CD4-positive, CD25-positive, alpha-beta regulatory T cell (primary cell): ENCODE results near the gene UNK. TPM values are rescaled to one million over a fixed set of nuclear protein-coding genes. Genes with fewer than 3 reads are reported as not detected.
A peak's percentile ranks its signal among the peaks of the same experiment; 100 is the strongest.
"Not testable (repeated sequence)": the region's sequence is repeated elsewhere in the genome, so short reads cannot be mapped to it uniquely, and the experiment has no call there.

Experiments used
- ATAC-seq, 2 donors: fragments of 150-1000 bp; cut with Tn5 transposase; one replicate each; pipeline ENCODE4 v1.10.0; 2021; ENCODE audit warnings: low read depth in 2 of 2, moderate number of reproducible peaks in 2 of 2, moderate library complexity in 1 of 2
- DNase-seq, 3 donors: peaks; one replicate each; pipeline versions ENCODE4 v3.0.0 to v3.0.0-alpha.2; 2012 to 2022; ENCODE audit warnings: mixed read lengths in 1 of 3
- H3K27ac ChIP-seq: one replicate; pipeline ENCODE4 v1.7.0; 2013; ENCODE audit warnings: mild to moderate bottlenecking, low read length; ENCODE audit not compliant: insufficient read depth, poor library complexity, severe bottlenecking
- H3K27me3 ChIP-seq: one replicate; pipeline ENCODE4 v1.7.0; 2013; ENCODE audit warnings: low read length; ENCODE audit not compliant: control insufficient read depth, insufficient read depth
- H3K36me3 ChIP-seq: one replicate; pipeline ENCODE4 v1.7.0; 2013; ENCODE audit warnings: mild to moderate bottlenecking, low read length, moderate library complexity; ENCODE audit not compliant: control insufficient read depth, insufficient read depth
- H3K4me1 ChIP-seq: 2 replicates; pipeline ENCODE4 v1.7.0; 2013; ENCODE audit warnings: mild to moderate bottlenecking, low read length; ENCODE audit not compliant: insufficient read depth, control insufficient read depth, poor library complexity, severe bottlenecking
- H3K4me3 ChIP-seq: one replicate; pipeline ENCODE4 v1.7.0; 2013; ENCODE audit warnings: low read depth, mild to moderate bottlenecking, low read length, moderate library complexity
- H3K9me3 ChIP-seq, 2 experiments: 1 replicate in 1 of 2; 2 replicates in 1 of 2; pipeline ENCODE4 v1.7.0; 2013; ENCODE audit warnings: low read length in 2 of 2, mild to moderate bottlenecking in 1 of 2, moderate library complexity in 1 of 2; ENCODE audit not compliant: control insufficient read depth in 2 of 2
- H3K27ac Mint-ChIP-seq, 3 donors: one replicate each; pipeline ENCODE4 v1.8.0; 2020 to 2022; ENCODE audit warnings: mild to moderate bottlenecking in 3 of 3, mixed read lengths in 3 of 3, moderate library complexity in 2 of 3
- H3K27me3 Mint-ChIP-seq: one replicate; pipeline ENCODE4 v1.8.0; 2022; ENCODE audit warnings: mild to moderate bottlenecking, mixed read lengths
- H3K36me3 Mint-ChIP-seq: one replicate; pipeline ENCODE4 v1.8.0; 2020; ENCODE audit warnings: mixed read lengths
- H3K4me1 Mint-ChIP-seq, 4 donors: one replicate each; pipeline ENCODE4 v1.8.0; 2020 to 2022; ENCODE audit warnings: mixed read lengths in 4 of 4, mild to moderate bottlenecking in 1 of 4
- H3K4me3 Mint-ChIP-seq, 4 donors: one replicate each; pipeline ENCODE4 v1.8.0; 2020 to 2022; ENCODE audit warnings: mild to moderate bottlenecking in 4 of 4, mixed read lengths in 4 of 4, moderate library complexity in 3 of 4
- H3K9me3 Mint-ChIP-seq, 7 donors: one replicate each; pipeline ENCODE4 v1.8.0; 2020 to 2022; ENCODE audit warnings: mixed read lengths in 7 of 7, mild to moderate bottlenecking in 3 of 7, moderate library complexity in 2 of 7
- polyA plus RNA-seq, 4 donors: library from polyadenylated mRNA; unstranded; fragments of 300-500 nt; fragmentation: Illumina TruSeq; gene quantifications; one replicate each; pipeline ENCODE4 v1.2.3, GENCODE V29; 2021
- total RNA-seq: library from RNA; stranded (reverse); gene quantifications from one replicate; pipeline ENCODE4 v1.2.3, GENCODE V29; 2022

UNK gene
- total and polyA plus RNA-seq, 5 donors from 2014 or later = 15.3 to 33.9 (median 24.2) TPM

DNA sequence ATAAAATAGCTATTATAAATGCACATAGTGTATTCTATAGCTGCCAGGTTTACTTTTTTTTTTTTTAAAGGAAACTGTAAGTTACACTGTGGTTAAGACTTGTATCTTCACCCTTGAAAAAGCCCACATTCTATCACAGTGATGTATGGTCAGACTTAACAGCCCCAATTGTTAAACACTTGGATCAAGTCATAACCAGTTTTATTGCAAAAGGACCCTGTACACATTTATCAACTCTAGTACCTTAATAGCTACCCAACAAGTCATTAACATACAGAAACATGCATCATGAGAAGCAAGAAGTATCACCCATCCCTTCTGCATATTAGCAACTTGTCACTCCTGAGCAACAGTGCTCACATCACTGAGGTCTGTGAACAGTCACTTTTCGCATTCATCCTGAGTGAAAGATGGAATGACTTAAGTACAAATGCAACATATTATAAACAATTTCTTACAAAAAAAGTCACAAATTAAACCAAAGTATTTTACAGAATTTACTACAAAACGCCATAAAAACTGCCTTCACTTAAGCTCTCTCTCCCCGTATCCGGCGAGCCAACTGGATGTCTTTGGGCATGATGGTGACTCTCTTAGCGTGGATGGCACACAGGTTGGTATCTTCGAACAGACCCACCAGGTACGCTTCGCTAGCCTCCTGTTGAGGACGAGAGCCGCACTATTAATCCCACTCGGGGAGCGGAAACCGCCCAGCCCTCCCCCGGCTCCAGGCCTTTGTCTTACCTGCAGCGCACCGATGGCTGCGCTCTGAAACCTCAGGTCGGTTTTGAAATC is 6.3 kb upstream of the UNK start:
- ATAC-seq, H3K9me3 ChIP-seq, H3K27me3 ChIP-seq, H3K27me3 Mint-ChIP-seq, H3K9me3 Mint-ChIP-seq: not testable (repeated sequence)
- Mint-ChIP-seq H3K36me3 (peaks cover 33% of the 10 kb centered on the region), H3K27ac (peak overlapping the region; percentile 85 to 95 (median 91)), H3K4me1 (peaks cover 24 to 51% (median 37%) of the 10 kb centered on the region in 4 donors), H3K4me3 (peak overlapping the region; percentile 95 to 98 (median 96))
- Histone ChIP-seq H3K36me3 (peaks cover 29% of the 10 kb centered on the region), H3K4me3 (peak overlapping the region; percentile 92), H3K4me1 (peaks cover 46% of the 10 kb centered on the region), H3K27ac (peak overlapping the region; percentile 99)
- DNase-seq = peak in 1 of 3 donors; percentile 62

DNA sequence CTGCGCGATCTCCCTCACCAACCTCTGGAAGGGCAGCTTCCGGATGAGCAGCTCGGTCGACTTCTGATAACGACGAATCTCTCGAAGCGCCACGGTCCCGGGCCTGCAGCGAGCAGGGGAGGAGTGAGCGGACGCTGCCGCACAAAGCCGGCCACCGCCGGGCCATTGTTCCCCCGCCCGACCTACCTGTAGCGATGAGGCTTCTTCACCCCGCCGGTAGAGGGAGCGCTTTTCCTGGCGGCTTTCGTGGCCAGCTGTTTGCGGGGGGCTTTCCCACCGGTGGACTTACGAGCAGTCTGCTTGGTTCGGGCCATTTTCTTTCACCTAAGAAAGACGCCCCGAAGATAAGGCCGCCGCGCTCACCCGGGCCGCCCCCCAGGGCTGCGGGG is 5.8 kb upstream of the UNK start:
- ATAC-seq (no peak), DNase-seq (peak; percentile 69 to 74 (median 69))
- peaks cover 33% of the 10 kb centered on the region for H3K36me3 Mint-ChIP-seq
- Histone ChIP-seq H3K36me3 (peaks cover 29% of the 10 kb centered on the region), H3K9me3 (no peaks in the 10 kb centered on the region), H3K4me3 (peak overlapping the region; percentile 92), H3K4me1 (peaks cover 52% of the 10 kb centered on the region), H3K27me3 (no peaks in the 10 kb centered on the region), H3K27ac (peak overlapping the region; percentile 99)
- H3K4me1 Mint-ChIP-seq = peaks cover 26 to 57% (median 40%) of the 10 kb centered on the region in 4 donors
- H3K27ac Mint-ChIP-seq = peak overlapping the region; percentile 85 to 95 (median 91)
- peak overlapping the region; percentile 95 to 98 (median 96) for H3K4me3 Mint-ChIP-seq
- H3K9me3 Mint-ChIP-seq = peaks cover 0 to 3% (median 2%) of the 10 kb centered on the region in 7 donors
- peaks cover 6% of the 10 kb centered on the region for H3K27me3 Mint-ChIP-seq

DNA sequence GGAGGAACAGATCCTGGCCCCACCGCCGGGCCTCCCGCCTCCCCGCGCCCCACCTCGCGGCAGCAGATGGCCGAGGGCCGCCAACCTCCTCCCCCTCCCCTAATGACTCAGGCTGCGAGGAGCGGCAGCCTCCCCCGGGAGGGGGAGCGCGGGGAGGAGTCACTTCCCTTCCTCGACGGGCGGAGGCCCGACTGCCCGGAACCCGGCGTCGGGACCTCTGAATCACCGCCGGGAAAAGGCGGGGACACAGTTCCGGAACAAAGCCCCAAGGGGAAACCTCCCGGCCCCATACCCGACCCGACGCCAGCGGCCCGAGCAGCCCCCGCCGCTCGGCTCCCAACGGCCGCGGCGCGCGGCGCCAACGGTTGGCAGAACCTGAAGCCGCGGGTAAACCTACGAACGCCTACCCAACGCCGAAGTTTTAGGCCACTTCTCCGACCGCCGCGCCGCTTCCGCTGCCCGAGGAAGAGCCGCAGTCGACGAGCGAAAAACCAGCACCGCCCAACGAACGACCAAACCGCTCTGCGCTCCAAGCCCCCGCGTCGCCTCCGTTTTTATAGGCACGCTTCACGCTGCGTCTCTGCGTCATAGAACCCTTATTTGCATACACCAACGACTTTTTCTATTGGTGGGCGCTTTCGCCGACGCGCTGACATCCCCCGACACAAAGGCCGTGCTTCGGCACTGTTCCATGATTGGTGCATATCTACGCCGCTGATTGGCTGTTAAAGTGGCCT is 5.2 kb upstream of the UNK start:
- H3K36me3 Mint-ChIP-seq = peaks cover 33% of the 10 kb centered on the region

DNA sequence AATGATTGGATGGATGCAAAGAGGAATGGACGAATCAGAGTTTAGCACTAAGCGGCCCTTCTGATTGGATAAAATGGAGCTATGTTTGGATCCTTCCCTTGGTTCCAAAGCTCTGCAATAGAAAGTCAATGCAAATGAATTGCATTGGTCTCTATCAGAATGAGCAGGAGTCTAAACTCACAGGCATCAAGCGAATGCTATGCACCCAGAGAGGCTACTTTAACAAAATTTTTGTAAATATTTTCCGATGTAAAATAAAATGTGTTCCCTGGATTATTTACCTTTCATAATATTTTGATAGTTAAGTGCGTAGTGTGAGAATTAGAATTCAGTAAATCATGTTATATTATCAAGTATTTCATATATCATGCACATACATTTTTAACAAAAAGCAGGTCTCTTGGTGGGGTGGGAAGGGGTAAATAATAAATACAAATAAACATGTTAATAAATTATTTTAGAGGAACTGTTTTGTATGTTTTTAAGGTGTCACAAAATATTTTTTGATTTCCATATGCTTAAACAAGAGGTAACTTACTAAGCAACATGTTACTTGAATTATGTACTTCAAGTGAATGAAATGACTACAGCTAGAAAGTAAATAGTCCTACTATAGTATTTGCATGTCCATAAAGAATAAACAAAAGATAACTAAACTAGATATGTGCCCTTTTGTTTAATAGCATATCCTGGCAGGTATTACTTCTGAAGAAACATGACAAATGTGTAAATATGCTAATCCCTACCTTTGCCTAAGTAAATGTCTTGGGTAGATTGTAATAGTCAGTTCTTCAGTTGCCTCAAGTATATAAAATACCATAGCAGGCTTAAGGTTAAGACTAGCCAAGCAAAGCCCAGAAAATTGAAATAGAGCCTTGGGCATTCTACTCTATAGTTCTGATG is 4.4 kb upstream of the UNK start:
- H3K27ac Mint-ChIP-seq = peak overlapping the region; percentile 98 to 99 (median 98)
- no peak for ATAC-seq
- H3K4me3 Mint-ChIP-seq = peak overlapping the region; percentile 93 to 98 (median 95)
- DNase-seq = no peak
- H3K9me3 Mint-ChIP-seq = peaks cover 0 to 3% (median 2%) of the 10 kb centered on the region in 7 donors
- H3K36me3 Mint-ChIP-seq = peaks cover 33% of the 10 kb centered on the region
- H3K27me3 Mint-ChIP-seq = peaks cover 10% of the 10 kb centered on the region
- H3K4me1 ChIP-seq = peaks cover 62% of the 10 kb centered on the region
- H3K4me3 ChIP-seq = peak overlapping the region; percentile 56
- no peaks in the 10 kb centered on the region for H3K27me3 ChIP-seq
- H3K27ac ChIP-seq = peak overlapping the region; percentile 99
- peaks cover 26 to 64% (median 45%) of the 10 kb centered on the region in 4 donors for H3K4me1 Mint-ChIP-seq
- peaks cover 29% of the 10 kb centered on the region for H3K36me3 ChIP-seq
- H3K9me3 ChIP-seq = no peaks in the 10 kb centered on the region

More for the DNA sequence above, 5.2 kb upstream of the UNK start:
- DNase-seq = peak; percentile 92 to 99 (median 97)
- H3K27ac Mint-ChIP-seq = peak overlapping the region; percentile 98 to 99 (median 98)
- peak; percentile 70 to 75 for ATAC-seq
- Histone ChIP-seq H3K36me3 (peaks cover 29% of the 10 kb centered on the region), H3K4me1 (peaks cover 58% of the 10 kb centered on the region), H3K9me3 (no peaks in the 10 kb centered on the region), H3K4me3 (peak overlapping the region; percentile 48), H3K27ac (peak overlapping the region; percentile 99), H3K27me3 (no peaks in the 10 kb centered on the region)
- peak overlapping the region; percentile 95 to 98 (median 96) for H3K4me3 Mint-ChIP-seq
- H3K4me1 Mint-ChIP-seq = peaks cover 26 to 62% (median 43%) of the 10 kb centered on the region in 4 donors
- H3K27me3 Mint-ChIP-seq = peaks cover 7% of the 10 kb centered on the region
- H3K9me3 Mint-ChIP-seq = peaks cover 0 to 3% (median 2%) of the 10 kb centered on the region in 7 donors

DNA sequence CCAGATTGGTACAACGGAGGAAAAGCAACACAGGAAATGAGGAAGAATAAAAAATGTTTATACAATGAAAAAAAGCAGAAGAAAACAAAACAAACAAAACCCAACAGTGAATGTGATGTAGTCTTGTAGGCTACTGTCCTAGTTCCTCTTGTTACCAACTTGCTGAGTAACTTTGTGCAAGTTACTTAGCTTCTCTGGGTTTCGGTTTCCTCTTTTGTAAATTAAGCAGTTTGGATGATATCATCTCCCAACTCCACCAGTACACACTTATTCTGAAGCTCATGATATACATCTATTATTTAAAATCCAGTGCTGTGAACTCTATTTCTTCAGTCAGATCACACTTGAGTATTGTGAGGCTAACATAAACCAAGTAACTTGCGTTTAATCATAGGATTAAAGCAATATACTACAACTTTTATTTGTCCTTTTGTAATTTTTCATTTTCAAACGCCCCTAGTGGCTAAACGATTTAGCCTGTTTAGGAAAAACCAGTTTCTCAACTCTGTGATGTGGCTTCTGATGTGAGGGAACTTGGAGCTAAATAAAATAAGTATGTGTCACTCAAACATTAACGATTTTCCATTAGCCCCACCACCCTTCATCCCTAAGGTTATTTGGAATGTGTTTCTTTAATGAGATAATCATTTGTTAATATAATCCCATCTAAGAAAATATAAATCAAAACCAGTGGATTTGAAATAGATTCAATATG is 1.4 kb upstream of the UNK start:
- peaks cover 59% of the 10 kb centered on the region for H3K4me1 ChIP-seq
- H3K36me3 Mint-ChIP-seq = peaks cover 10% of the 10 kb centered on the region

DNA sequence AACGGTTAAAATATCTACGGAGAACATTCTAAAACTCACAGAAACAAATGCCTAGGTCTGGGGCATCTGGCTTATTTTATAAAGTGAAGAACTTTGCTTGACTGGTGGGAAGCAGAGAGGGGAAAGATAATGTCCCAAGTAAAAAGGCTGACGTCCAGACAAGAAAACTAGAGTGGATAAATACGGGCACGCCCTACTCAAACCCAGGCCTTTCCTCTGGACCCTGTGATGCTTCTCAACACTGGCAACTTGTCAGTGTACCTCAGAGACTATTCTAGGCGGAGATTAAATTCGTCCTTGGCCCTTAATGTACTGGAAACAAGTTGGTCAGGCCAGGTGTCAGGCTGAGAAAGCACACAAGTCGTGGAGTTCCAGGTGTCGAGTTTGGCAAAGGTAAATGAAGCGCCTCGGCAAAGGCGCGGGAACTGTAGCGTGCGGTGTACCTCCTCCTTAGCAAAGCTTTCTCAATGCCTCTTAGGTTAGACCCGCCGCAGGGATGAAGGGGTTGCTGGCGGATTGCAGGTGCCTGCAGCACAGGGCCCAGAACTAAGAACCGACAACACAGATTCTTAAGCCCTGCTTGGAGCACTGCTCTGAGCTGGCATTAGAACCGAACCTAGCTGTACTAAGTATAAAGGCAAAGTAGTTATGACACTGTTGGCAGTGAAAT is 668 bp upstream of the UNK start:
- Histone ChIP-seq H3K4me1 (peaks cover 57% of the 10 kb centered on the region), H3K4me3 (peak overlapping the region; percentile 93), H3K27me3 (no peaks in the 10 kb centered on the region), H3K27ac (peak overlapping the region; percentile 100), H3K36me3 (peaks cover under 1% of the 10 kb centered on the region), H3K9me3 (no peaks in the 10 kb centered on the region)
- H3K27ac Mint-ChIP-seq = peak overlapping the region; percentile 99 to 100 (median 100)
- no peak for DNase-seq
- peak overlapping the region; percentile 87 to 97 (median 96) for H3K4me3 Mint-ChIP-seq
- peaks cover 4% of the 10 kb centered on the region for H3K36me3 Mint-ChIP-seq
- ATAC-seq = no peak
- H3K4me1 Mint-ChIP-seq = peaks cover 14 to 58% (median 39%) of the 10 kb centered on the region in 4 donors
- H3K9me3 Mint-ChIP-seq = peaks cover 0 to 3% (median 2%) of the 10 kb centered on the region in 7 donors
- peaks cover 10% of the 10 kb centered on the region for H3K27me3 Mint-ChIP-seq

More for the DNA sequence above, 1.4 kb upstream of the UNK start:
- peaks cover 14 to 60% (median 43%) of the 10 kb centered on the region in 4 donors for H3K4me1 Mint-ChIP-seq
- H3K27ac Mint-ChIP-seq = peak overlapping the region; percentile 99 to 100 (median 100)
- peak overlapping the region; percentile 100 for H3K27ac ChIP-seq
- H3K9me3 ChIP-seq = no peaks in the 10 kb centered on the region
- ATAC-seq = no peak
- H3K9me3 Mint-ChIP-seq = peaks cover 0 to 3% (median 2%) of the 10 kb centered on the region in 7 donors
- H3K4me3 ChIP-seq = peak overlapping the region; percentile 93
- peaks cover 7% of the 10 kb centered on the region for H3K36me3 ChIP-seq
- peak overlapping the region; percentile 87 to 97 (median 96) for H3K4me3 Mint-ChIP-seq
- peak in 2 of 3 donors; percentile 67 to 87 for DNase-seq
- peaks cover 10% of the 10 kb centered on the region for H3K27me3 Mint-ChIP-seq
- H3K27me3 ChIP-seq = no peaks in the 10 kb centered on the region
